ENCODE data around the gene CDC45. TPM values are rescaled to one million over a fixed set of nuclear protein-coding genes. Genes with fewer than 3 reads are reported as not detected.

The CDC45 gene
- total RNA-seq, 4 donors from 2014 or later = 0.95 to 1.4 (median 1.2) TPM; not detected in 1

DNA sequence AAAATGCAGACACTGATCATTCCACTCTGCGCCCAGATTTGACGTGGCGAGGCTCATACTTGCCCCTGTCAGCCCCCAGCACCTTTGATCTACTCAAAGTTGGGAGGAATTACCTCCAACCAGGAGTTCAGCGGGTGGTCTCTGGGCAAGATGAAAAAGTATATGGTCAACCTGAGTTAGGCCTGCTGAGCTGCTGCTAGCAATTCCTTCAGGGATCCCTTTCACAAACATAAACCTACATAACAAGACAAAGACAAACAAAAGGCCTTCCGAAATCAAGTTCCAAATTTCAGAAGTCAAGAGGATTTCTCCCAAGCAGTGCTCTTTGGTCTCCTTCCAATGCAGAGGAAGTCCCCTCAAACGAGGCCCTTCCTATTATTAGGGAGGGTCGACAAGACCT, 23.6 kb downstream of the CDC45 start:
- no peak for ATAC-seq (ENCODE audit: low FRiP score)
- TF ChIP-seq, protein P1, sequence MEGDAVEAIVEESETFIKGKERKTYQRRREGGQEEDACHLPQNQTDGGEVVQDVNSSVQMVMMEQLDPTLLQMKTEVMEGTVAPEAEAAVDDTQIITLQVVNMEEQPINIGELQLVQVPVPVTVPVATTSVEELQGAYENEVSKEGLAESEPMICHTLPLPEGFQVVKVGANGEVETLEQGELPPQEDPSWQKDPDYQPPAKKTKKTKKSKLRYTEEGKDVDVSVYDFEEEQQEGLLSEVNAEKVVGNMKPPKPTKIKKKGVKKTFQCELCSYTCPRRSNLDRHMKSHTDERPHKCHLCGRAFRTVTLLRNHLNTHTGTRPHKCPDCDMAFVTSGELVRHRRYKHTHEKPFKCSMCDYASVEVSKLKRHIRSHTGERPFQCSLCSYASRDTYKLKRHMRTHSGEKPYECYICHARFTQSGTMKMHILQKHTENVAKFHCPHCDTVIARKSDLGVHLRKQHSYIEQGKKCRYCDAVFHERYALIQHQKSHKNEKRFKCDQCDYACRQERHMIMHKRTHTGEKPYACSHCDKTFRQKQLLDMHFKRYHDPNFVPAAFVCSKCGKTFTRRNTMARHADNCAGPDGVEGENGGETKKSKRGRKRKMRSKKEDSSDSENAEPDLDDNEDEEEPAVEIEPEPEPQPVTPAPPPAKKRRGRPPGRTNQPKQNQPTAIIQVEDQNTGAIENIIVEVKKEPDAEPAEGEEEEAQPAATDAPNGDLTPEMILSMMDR (IDR thresholded peaks at IDR 0.05) = no peak
- no peak for DNase-seq (ENCODE audit: low spot score)

DNA sequence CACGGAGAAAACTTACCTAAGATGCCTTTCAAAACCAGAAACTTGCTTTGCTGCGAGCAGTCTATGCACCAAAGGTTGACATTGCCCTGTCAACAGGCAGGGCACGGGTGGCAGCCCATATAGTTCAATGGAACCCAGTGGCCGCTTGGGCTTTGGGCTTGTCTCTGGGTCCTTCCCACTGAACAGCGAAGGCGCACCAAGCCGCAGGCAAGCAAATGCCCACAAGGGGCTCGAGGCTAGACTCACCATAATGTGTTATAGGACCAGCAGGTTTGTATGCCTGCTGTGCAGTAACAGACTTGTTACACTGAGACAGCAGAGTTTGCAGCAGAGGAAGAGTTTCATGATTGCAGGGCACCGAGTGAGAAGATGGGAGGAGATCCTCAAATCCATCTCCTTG, 24.1 kb downstream of the CDC45 start:
- no peak for DNase-seq (ENCODE audit: low spot score)
- TF ChIP-seq, protein P1 (IDR thresholded peaks at IDR 0.05) = no peak

DNA sequence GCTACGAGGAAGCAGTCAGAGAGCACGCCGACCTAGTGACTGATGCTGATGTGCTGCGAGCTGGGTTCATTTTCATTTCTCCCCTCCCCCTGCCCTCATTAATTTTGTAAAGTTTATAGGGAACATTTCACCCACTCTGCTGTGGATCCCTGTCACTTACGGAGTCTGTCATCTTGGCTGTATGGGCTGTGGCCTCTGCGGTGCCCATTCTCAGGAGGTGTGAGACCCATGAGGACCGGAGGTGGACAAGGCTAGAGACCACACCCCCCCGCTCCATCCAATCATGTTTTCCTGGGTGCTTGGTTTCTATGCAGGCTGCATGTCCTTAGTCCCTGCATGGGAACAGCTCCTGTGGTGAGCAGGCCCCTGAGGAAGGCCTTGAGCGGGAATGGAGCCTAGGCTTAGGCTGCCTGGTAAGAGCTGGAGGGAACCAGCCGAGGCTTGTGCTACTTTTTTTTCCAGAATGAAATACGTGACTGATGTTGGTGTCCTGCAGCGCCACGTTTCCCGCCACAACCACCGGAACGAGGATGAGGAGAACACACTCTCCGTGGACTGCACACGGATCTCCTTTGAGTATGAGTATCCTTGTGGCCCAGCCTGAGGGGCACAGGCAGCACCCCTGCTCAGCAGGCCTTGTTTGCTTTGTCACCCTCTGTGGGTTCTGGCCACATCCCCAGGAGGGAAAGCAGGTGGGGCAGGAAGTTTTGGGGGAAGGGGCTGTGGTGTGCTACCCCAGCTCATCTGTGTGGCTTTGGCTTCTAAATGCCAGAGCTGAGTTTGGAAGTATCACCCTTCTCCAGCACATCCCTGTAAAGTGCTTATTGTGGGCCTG, 25.4 kb downstream of the CDC45 start:
- DNase-seq (ENCODE audit: low spot score) (no peak), ATAC-seq (ENCODE audit: low FRiP score) (no peak)
- TF ChIP-seq, protein P1 (IDR thresholded peaks at IDR 0.05) = no peak

More for the DNA sequence above, 24.1 kb downstream of the CDC45 start:
- no peak for ATAC-seq (ENCODE audit: low FRiP score)

DNA sequence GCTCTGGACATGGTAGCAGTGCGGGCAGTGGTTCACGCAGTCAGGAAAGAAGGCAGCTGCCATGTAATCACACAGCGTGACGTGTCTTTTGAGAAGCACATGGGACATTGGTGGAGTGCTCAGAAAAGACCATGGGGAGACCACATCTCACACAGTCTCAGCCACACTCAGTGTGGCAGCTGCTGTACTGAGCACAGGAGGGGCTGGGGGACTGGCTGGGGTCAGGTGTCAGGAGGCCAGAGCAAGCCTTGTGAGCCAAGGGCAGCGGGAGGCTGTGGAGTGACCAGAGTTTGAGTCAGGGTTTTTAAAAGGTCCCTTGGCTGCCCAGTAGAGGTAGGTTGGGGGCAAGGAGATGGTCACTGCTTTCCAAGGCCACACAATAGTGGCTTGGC, 26.0 kb downstream of the CDC45 start:
- DNase-seq (ENCODE audit: low spot score) (no peak), ATAC-seq (ENCODE audit: low FRiP score) (no peak)
- TF ChIP-seq, protein P1 (IDR thresholded peaks at IDR 0.05) = no peak

DNA sequence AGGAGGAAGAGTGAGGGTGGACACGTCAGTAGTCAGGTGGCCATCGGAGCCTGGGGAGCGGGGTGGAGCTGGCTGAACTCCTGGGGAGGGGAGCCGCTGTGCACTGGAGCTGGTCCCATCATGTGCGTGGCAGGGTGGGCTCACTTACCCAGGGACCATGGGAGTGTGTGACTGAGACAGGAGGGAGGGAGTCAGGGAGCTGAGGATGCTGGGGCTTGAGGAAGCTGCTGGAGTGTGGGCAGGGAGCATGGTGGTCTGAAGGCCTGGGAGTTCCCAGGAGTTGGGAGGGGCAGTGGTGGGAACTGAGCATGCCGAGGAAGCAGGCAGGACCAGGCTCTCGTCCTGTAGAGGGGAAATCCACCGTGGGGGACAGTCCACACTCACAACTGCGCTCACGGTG, 26.5 kb downstream of the CDC45 start:
- TF ChIP-seq, protein P1 (IDR thresholded peaks at IDR 0.05) = no peak
- ATAC-seq (ENCODE audit: low FRiP score) (no peak), DNase-seq (ENCODE audit: low spot score) (no peak)

DNA sequence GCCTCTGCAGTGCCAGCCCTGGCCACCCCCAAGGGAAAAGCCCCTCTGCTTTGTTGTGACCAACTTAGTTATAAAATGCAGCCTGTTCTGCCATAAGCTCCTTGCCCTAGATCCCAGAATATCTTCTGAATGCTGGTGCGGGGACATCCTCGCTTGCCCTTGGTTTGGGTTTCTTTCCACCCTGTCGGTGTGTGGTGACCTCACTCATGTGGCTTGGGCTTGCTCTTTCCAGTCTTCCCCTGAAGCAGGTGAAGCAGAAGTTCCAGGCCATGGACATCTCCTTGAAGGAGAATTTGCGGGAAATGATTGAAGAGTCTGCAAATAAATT, 27.8 kb downstream of the CDC45 start:
- DNase-seq (ENCODE audit: low spot score) (no peak), ATAC-seq (ENCODE audit: low FRiP score) (no peak)
- TF ChIP-seq, protein P1 (IDR thresholded peaks at IDR 0.05) = no peak

Data from omental fat pad (tissue), 4 donors.